Cardiac fibroblast (primary cell): ENCODE measurements around the gene SH3RF3.

Experiments
- DNase-seq, 2 donors: peaks; one replicate each; pipeline versions ENCODE4 v3.0.0 to v3.0.0-alpha.2; 2010; ENCODE audit warnings: low read depth in 2 of 2
- H3K4me3 ChIP-seq, 2 donors: replicated peaks in 1 of 2; 1 replicate in 1 of 2; 2 replicates in 1 of 2; pipeline ENCODE4 v1.5.1; 2011; ENCODE audit warnings: low read depth in 2 of 2, low read length in 2 of 2, mild to moderate bottlenecking in 2 of 2, moderate library complexity in 1 of 2
- CTCF ChIP-seq: IDR thresholded peaks from one replicate; pipeline ENCODE4 v1.5.1; 2011; ENCODE audit warnings: low read depth, mild to moderate bottlenecking, low read length, inconsistent platforms

Gene SH3RF3

DNA sequence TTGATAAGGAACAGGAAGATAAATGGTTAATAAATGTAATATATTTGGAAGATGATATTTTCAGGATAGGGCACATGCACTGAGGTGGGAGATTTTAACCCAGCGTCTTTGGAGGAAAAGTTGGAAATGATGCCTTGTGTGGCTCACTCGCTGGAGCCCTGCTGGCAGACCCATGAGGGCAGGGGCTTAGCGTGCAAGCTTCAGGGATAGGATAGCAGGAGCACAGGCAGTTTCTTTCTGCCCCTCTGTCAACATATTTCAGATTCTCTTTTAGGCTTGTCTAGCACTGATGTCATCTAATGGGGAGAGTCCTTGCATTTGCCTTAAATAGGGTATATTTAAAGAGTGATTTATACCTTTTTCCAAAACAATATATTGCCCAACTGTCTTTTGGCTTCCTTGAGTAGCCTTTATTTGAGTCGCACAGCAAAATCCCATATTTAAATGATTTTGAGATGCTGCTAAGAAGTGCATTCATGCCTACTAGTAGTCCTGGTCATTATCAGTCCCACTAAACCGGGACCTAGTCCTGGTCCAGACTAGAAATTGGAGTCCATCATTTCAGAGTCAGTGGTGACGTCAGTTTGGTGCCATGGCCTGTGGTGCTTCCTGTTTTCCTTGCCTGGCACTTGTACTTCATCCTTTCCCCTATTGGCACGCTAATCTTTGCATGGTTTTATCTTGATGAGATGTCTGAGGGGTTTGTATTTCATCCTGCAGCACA, 45.8 kb downstream of the SH3RF3 start:
- no peak for TF ChIP-seq CTCF
- no peak for DNase-seq
- H3K4me3 ChIP-seq, result no peak overlapping the region

DNA sequence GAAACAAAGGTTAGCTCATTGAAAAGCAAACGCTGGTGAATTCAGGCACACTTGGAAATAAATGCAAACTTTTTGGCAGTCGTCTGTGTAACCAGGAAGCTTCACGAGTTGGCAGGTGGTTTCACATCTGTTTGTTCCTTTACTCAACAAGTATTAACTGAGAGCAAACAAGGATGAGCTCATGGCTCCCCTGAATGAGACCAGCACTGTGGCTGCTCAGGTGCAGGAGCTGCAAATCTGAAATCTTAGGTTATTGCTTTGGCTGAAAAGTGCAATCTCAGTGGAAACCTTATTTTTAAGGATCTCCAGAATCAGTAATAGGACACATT, 46.3 kb downstream of the SH3RF3 start:
- TF ChIP-seq CTCF, result no peak
- H3K4me3 ChIP-seq, result no peak overlapping the region
- no peak for DNase-seq

DNA sequence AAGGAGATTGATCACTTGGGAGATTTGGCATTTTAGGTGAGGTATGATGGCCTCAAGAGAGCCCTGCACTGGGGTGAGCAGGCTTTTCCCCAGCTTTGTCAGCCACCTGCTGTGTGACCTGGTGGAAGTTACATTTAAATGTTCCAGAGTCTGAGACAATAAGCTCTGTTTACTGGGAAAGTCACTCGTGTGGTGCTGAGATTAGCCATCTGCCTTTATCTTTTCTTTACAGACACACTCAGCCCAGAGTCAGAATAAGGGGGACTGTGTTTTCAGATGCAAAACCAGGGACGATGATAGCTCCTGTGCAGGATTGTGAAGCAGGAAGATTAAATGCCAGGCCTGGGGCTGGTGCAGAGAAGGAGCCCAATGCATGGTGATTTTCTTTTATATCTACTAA, 47.9 kb downstream of the SH3RF3 start:
- H3K4me3 ChIP-seq, result no peak overlapping the region
- no peak for DNase-seq
- no peak for TF ChIP-seq CTCF

GRCh38 chr2:109177635-109178034, 48.6 kb downstream of the SH3RF3 start:
- no peak for DNase-seq
- TF ChIP-seq CTCF, result no peak
- H3K4me3 ChIP-seq, result no peak overlapping the region

- no peak for TF ChIP-seq CTCF
- DNase-seq, result peak in 1 of 2 donors; percentile 10
- H3K4me3 ChIP-seq, result no peak overlapping the region
Measured at GRCh38 chr2:109178968-109179367, 50.0 kb downstream of the SH3RF3 start.

DNA sequence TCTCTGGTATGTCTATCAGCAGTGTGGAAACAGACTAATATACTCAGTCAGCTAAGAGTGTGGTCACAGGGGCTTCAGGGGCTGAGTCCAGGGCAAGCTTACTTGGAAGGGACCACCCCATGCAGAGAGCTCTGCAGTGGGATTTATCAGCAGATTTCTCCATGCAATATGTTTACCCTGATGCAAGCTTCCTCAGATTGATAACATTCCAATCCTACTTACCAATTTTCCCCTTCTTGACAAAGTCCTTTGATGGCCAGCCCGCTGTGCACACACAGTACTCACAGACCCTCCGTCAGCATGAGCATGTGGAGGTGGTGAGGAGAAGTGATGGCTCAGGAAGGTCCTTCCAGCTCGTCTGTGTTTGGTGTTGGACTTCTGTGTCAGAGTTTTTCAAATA, 51.8 kb downstream of the SH3RF3 start:
- no peak overlapping the region for H3K4me3 ChIP-seq
- peak in 1 of 2 donors; percentile 37 for DNase-seq
- no peak for TF ChIP-seq CTCF

DNA sequence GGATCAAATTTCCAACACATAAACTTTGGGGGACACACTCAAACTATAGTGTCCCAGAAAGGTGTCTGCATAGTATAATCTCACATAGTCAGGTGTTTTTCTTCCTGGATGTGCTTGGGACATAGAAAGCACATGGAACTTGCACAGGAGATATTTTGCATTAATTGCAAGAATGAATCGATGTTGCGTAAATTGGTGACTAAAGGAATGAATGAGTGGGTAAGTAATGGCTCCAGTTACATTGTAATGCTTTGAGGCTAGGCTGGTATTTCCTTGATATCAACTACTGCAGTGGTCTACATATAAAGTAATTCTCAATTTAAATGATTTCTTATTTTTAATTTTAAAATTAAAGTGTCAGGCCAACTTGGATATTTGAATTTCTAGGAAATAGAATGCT, 53.4 kb downstream of the SH3RF3 start:
- no peak overlapping the region for H3K4me3 ChIP-seq
- DNase-seq, result peak in 1 of 2 donors; percentile 40
- no peak for TF ChIP-seq CTCF
